Skeletal muscle tissue (tissue), 4 donors: Measurements from ENCODE around the gene DDX10. TPM values are rescaled to one million over a fixed set of nuclear protein-coding genes. Genes with fewer than 3 reads are reported as not detected.

ENCODE experiments used
- H3K27ac ChIP-seq: one replicate; pipeline ENCODE4 v1.7.0; 2013; ENCODE audit warnings: mild to moderate bottlenecking, low read depth, low read length, inconsistent platforms
- H3K27me3 ChIP-seq, 3 donors: one replicate each; pipeline ENCODE4 v1.7.0; 2013; ENCODE audit warnings: low read length in 3 of 3; ENCODE audit not compliant: control insufficient read depth in 3 of 3, insufficient read depth in 3 of 3
- H3K36me3 ChIP-seq, 3 donors: one replicate each; pipeline ENCODE4 v1.7.0; 2013; ENCODE audit warnings: low read length in 3 of 3; ENCODE audit not compliant: control insufficient read depth in 3 of 3, insufficient read depth in 3 of 3
- H3K4me1 ChIP-seq, 3 donors: one replicate each; pipeline ENCODE4 v1.7.0; 2013; ENCODE audit warnings: low read length in 3 of 3, mild to moderate bottlenecking in 3 of 3; ENCODE audit not compliant: control insufficient read depth in 3 of 3, insufficient read depth in 3 of 3
- H3K4me3 ChIP-seq, 3 donors: one replicate each; pipeline ENCODE4 v1.7.0; 2013; ENCODE audit warnings: low read length in 3 of 3
- H3K9ac ChIP-seq, 3 donors: one replicate each; pipeline ENCODE4 v1.7.0; 2013; ENCODE audit warnings: low read length in 3 of 3, mild to moderate bottlenecking in 3 of 3, moderate library complexity in 2 of 3, low read depth in 1 of 3
- H3K9me3 ChIP-seq, 3 donors: one replicate each; pipeline ENCODE4 v1.7.0; 2013; ENCODE audit warnings: low read length in 3 of 3; ENCODE audit not compliant: control insufficient read depth in 3 of 3
- total RNA-seq: library from RNA; depleted of rRNA; stranded (reverse); fragments of >200 nt; gene quantifications from one replicate; pipeline ENCODE4 v1.2.3, GENCODE V29; 2014
- donor health status: Osteomylitis.

Gene DDX10
- total RNA-seq, 1 donor from 2014 or later = 19.3 TPM

DNA sequence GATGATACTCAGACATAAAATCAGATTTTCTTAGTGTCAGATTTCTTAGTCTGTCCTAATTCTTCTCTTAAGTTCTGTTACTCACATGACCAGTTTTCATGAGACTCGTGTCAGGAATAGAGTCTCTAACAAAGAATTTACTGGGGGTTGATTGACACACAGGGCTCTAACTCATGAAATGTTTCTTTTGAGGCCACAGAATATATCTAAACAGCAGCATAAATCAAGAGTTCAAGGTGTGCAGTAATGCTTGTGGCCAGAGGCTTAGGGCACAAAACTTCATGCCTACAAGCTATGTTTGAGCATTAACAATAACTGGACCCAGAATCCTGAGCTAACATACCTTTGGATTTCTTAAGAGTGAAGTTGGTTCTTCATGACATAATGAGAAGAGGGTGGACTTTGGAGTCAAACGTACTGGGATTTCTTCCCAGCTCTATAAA, 237.2 kb downstream of the DDX10 start:
- H3K4me1 ChIP-seq = peaks cover 6 to 8% (median 7%) of the 10 kb centered on the region in 3 donors
- no peak overlapping the region for H3K9ac ChIP-seq
- H3K36me3 ChIP-seq = no peaks in the 10 kb centered on the region
- no peaks in the 10 kb centered on the region for H3K27me3 ChIP-seq
- no peaks in the 10 kb centered on the region for H3K9me3 ChIP-seq
- no peak overlapping the region for H3K27ac ChIP-seq
- H3K4me3 ChIP-seq = no peak overlapping the region

DNA sequence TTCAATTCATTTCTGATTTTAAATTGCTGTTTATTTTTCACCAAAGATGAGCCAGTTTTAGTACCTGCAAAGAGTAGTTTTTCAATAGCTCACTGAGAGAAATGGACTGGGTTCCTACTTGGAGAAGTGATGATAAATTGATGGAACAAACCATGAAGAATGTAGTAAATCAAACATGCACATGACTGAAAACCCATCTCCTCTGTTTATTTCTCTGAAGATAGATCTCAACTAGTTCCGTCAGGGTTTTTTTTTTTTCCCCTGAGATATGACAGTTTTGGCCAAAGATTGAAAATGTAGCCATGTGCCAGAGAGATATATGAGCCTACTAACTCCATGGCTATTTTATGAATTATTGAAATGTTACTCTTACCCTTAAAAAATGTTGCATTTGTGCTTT, 239.6 kb downstream of the DDX10 start:
- no peak overlapping the region for H3K4me3 ChIP-seq
- no peaks in the 10 kb centered on the region for H3K27me3 ChIP-seq
- H3K36me3 ChIP-seq = no peaks in the 10 kb centered on the region
- H3K9ac ChIP-seq = no peak overlapping the region
- no peak overlapping the region for H3K27ac ChIP-seq
- H3K9me3 ChIP-seq = no peaks in the 10 kb centered on the region
- peaks cover 6 to 10% (median 7%) of the 10 kb centered on the region in 3 donors for H3K4me1 ChIP-seq

DNA sequence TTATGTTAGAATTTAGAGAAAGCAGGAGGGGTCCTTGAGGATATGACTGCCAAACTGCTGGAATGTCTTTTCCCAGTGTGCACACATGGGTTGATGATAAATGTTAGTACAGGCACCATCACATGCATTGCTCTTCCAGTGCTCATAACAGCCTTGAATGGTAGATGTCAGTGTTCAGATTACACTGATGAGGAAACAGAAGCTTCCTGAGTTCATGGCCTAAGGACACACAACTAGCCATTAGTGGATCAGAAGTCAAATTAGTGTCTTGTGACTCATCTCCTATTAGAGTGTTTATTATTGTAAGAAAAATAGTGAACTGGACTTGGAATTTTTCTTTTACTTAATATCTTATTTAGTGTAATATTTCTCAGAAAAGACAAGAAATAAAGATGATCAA, 241.5 kb downstream of the DDX10 start:
- Histone ChIP-seq H3K4me3 (no peak overlapping the region), H3K27ac (no peak overlapping the region), H3K9me3 (no peaks in the 10 kb centered on the region), H3K9ac (no peak overlapping the region), H3K27me3 (no peaks in the 10 kb centered on the region), H3K36me3 (no peaks in the 10 kb centered on the region), H3K4me1 (peaks cover 6 to 10% (median 7%) of the 10 kb centered on the region in 3 donors)

DNA sequence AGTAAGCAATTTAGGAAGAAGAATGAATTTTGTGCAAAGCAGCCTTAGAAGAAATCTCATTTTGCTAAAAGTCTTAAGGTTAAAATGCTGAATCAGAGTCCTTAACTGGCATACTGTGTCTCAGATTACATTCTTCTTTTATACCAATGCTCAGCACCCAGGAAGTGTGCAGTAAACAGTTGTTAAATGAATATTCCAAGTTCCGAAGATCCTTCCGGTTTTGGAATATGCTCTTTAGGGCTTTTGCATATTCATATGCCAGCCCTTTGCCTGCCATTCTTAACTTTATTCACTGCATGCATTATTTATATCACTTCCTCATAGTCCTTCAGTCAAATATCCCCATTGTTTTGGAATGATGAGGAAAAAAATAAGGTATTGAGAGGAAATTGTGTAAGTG, 242.0 kb downstream of the DDX10 start:
- no peak overlapping the region for H3K4me3 ChIP-seq
- no peak overlapping the region for H3K27ac ChIP-seq
- H3K9me3 ChIP-seq = no peaks in the 10 kb centered on the region
- H3K36me3 ChIP-seq = no peaks in the 10 kb centered on the region
- H3K27me3 ChIP-seq = no peaks in the 10 kb centered on the region
- H3K4me1 ChIP-seq = peaks cover 6 to 10% (median 7%) of the 10 kb centered on the region in 3 donors
- H3K9ac ChIP-seq = no peak overlapping the region

DNA sequence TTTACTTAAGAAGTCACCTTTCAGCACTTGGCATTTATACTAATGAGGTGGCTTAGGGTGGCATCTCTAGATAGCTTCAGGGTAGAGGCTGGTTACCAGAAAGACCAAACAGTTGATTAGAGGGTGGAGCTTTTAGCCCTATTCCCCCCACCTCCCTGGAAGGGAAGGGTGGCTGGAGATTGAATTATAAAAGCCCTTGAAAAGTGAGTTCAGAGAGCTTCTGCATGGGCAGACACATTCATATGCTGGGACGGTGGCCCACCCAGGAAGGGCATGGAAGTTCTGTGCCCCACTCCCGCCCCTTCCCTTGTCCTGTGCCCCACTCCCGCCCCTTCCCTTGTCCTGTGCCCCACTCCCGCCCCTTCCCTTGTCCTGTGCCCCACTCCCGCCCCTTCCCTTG, 244.2 kb downstream of the DDX10 start:
- Histone ChIP-seq H3K9ac (no peak overlapping the region), H3K9me3 (no peaks in the 10 kb centered on the region), H3K4me3 (no peak overlapping the region), H3K27me3 (no peaks in the 10 kb centered on the region), H3K36me3 (no peaks in the 10 kb centered on the region), H3K4me1 (peaks cover 6 to 10% (median 7%) of the 10 kb centered on the region in 3 donors), H3K27ac (no peak overlapping the region)

DNA sequence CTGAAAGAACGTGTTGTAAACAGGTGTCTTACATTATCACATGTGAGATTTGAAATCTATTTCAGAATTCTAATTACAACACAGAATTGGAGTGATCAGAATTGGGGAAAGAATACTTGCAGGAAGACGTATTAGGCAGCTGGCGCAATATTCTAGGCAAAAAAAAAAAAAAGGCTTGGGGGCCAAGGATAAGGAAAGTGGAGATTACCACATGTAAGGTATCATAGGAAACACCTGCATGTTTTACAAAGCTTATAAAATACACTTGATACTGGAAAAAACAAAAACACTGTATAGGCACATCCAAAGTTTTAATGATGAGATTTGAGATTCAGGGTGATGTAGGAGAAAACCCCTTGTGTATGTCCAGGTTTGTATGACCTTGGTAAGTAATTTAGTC, 245.1 kb downstream of the DDX10 start:
- Histone ChIP-seq H3K4me3 (no peak overlapping the region), H3K27me3 (no peaks in the 10 kb centered on the region), H3K9ac (no peak overlapping the region), H3K36me3 (no peaks in the 10 kb centered on the region), H3K9me3 (no peaks in the 10 kb centered on the region), H3K4me1 (peaks cover 3 to 10% (median 7%) of the 10 kb centered on the region in 3 donors), H3K27ac (no peak overlapping the region)

DNA sequence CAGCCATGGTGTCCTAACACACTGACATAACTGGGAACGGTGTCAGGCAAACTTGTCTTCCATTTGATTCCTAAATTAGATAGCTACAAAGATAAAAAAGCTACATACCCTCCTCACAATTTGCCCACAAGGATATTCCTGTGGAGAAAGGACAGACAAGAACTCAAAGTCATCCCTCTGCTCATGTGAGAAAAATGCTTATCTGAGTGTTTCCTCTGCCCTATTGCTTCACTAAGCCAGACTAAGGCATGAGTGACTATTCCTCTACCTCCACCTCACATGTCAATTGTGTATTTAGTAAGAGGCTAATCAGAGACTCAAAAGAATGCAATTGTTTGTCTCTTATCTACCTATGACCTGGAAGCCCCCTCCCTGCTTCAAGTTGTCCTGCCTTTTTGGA, 247.7 kb downstream of the DDX10 start:
- no peak overlapping the region for H3K9ac ChIP-seq
- no peak overlapping the region for H3K27ac ChIP-seq
- H3K27me3 ChIP-seq = no peaks in the 10 kb centered on the region
- H3K9me3 ChIP-seq = no peaks in the 10 kb centered on the region
- no peaks in the 10 kb centered on the region for H3K36me3 ChIP-seq
- peaks cover 0 to 3% (median 0%) of the 10 kb centered on the region in 3 donors for H3K4me1 ChIP-seq
- H3K4me3 ChIP-seq = no peak overlapping the region

DNA sequence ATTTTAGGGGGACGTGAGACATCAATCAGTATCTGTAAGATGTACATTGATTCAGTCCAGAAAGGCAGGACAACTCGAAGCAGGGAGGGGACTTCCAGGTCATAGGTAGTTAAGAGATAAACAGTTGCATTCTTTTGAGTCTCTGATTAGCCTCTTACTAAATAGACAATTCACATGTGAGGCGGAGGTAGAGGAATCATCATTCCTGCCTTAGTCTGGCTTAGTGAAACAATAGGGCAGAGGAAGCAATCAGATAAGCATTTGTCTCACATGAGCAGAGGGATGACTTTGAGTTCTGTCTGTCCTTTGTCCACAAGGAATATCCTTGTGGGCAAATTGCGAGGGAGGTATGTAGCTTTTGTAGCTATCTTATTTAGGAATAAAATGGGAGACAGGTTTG, 248.3 kb downstream of the DDX10 start:
- no peaks in the 10 kb centered on the region for H3K36me3 ChIP-seq
- H3K9ac ChIP-seq = no peak overlapping the region
- no peak overlapping the region for H3K27ac ChIP-seq

DNA sequence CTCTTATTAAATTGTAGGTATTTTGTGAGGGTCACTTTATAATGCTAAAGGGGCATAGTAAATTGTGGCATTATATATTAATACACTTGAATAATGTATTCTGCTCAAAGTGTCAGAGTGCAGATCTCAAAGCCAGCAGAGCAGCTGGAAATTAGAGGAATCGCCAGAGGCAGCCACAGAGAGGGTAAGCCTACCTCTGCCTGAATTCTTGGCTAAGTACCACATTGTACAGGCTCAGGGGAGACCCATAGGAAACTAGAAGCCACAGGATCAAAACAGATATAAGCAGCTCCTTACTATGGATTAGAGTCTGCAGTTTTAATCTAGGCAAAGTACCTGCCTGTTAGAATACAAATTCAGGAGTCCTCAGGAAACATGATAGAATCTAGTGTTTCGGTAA, 249.3 kb downstream of the DDX10 start:
- Histone ChIP-seq H3K27me3 (no peaks in the 10 kb centered on the region), H3K4me3 (no peak overlapping the region), H3K36me3 (no peaks in the 10 kb centered on the region), H3K9ac (no peak overlapping the region), H3K4me1 (peaks cover 0 to 3% (median 0%) of the 10 kb centered on the region in 3 donors), H3K27ac (no peak overlapping the region), H3K9me3 (no peaks in the 10 kb centered on the region)

More for the DNA sequence above, 248.3 kb downstream of the DDX10 start:
- Histone ChIP-seq H3K4me3 (no peak overlapping the region), H3K27me3 (no peaks in the 10 kb centered on the region), H3K9me3 (no peaks in the 10 kb centered on the region), H3K4me1 (peaks cover 0 to 3% (median 0%) of the 10 kb centered on the region in 3 donors)

DNA sequence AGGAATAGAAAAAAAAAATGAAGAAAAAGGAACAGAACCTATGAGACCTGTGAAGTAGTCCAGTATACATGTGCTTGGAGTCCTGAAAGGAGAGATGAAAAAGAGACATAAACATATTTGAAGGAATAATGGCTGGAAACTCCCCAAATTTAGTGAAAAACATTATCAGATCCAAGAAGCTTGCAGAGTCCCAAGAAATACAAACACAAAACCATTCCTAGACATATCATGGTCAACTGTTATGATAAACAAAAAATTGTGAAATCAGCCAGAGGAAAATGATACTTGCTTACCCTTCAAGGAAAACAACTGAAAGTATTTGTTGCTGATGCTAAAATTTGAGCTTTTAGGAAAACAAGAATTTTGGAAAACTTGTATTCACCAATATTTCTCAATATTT, 250.1 kb downstream of the DDX10 start:
- Histone ChIP-seq H3K36me3 (no peaks in the 10 kb centered on the region), H3K9ac (no peak overlapping the region), H3K4me1 (peaks cover 0 to 3% (median 0%) of the 10 kb centered on the region in 3 donors), H3K4me3 (no peak overlapping the region), H3K27ac (no peak overlapping the region), H3K27me3 (no peaks in the 10 kb centered on the region), H3K9me3 (no peaks in the 10 kb centered on the region)

DNA sequence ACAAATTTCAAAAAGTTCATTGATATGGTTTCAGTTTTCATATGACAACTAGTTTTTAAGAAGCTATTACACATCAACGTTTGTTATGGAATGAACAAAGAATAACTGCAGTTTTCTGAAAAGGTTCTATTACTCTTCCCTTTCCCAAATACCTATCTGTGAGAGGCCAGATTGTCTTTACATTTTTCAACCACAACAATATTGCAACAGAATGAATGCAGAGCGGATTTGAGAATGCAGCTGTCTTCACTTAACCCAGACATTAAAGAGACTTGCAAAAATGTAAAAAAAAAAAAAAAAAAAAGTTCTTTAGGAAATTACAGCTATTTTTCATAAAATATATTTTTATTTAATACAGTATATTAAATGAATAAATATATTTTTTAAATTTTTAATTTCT, 250.8 kb downstream of the DDX10 start:
- Histone ChIP-seq H3K36me3 (no peaks in the 10 kb centered on the region), H3K27me3 (no peaks in the 10 kb centered on the region), H3K27ac (no peak overlapping the region), H3K9me3 (no peaks in the 10 kb centered on the region), H3K4me1 (peaks cover 0 to 3% (median 0%) of the 10 kb centered on the region in 3 donors), H3K4me3 (no peak overlapping the region), H3K9ac (no peak overlapping the region)
